ENCODE data around the gene CKS1B. TPM values are rescaled to one million over a fixed set of nuclear protein-coding genes. Genes with fewer than 3 reads are reported as not detected.
A peak's percentile ranks its signal among the peaks of the same experiment; 100 is the strongest.

The CKS1B gene
- total and polyA plus RNA-seq, 9 of the 15 experiments (the other 6 are each of a cell fraction or from before 2014, with no cell fraction given) = 215 to 1,103 (median 460) TPM

DNA sequence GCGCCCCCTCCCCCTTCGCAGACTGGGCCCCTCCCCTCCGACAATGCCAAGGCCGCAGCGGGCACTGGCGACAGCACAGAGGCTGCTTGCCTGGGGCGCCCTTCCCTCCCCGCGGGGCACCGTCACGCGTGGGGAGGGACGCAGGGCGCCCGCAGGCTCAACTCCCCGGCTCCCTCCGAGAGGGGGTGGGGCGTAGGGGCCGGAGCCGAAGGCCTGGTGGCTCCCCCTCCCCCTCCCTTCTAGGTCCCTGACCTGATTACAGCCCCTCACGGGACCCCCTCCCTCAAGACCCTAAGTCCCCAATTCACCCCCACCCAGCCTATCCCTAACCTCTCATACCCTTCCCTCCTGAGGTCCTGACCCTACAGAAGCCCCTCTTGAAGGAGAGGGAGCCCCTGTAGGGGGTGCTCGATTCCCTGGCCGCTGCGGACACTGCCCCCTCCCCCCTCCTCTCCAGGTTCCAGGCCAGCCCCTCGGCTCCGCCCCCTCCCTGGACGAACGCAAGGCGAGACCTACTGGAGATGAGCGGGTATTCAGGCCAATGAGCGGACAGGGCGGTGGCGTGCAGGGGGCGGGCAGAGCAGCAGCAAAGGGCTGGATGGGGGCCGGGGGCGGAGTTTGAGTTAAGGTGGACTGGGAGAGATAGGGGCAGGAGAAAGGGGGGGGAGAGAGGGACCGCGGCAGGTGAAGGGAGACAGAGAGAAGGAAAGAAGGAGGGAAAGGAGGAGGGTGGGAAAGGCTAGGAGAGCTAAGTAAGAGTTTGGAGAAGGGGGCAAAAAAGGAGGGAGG lies 27.4 kb downstream of the CKS1B start (continued):
- TF ChIP-seq, protein P1, sequence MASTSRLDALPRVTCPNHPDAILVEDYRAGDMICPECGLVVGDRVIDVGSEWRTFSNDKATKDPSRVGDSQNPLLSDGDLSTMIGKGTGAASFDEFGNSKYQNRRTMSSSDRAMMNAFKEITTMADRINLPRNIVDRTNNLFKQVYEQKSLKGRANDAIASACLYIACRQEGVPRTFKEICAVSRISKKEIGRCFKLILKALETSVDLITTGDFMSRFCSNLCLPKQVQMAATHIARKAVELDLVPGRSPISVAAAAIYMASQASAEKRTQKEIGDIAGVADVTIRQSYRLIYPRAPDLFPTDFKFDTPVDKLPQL (IDR thresholded peaks at IDR 0.05; ENCODE audit: extremely low read depth, insufficient read length) = no peak
- no peak for TF ChIP-seq ELF2 (CRISPR knock-in tag; IDR thresholded peaks at IDR 0.05)
- TF ChIP-seq PHTF2 (CRISPR knock-in tag; IDR thresholded peaks at IDR 0.05) = no peak
- no peak for TF ChIP-seq POLR3G (IDR thresholded peaks at IDR 0.05; ENCODE audit: extremely low read depth, insufficient read length, insufficient replicate concordance)
- TF ChIP-seq ATF7 (IDR thresholded peaks at IDR 0.05) = peak; percentile 56; the same call in 1 of the 2 replicates
- TF ChIP-seq, protein P2, sequence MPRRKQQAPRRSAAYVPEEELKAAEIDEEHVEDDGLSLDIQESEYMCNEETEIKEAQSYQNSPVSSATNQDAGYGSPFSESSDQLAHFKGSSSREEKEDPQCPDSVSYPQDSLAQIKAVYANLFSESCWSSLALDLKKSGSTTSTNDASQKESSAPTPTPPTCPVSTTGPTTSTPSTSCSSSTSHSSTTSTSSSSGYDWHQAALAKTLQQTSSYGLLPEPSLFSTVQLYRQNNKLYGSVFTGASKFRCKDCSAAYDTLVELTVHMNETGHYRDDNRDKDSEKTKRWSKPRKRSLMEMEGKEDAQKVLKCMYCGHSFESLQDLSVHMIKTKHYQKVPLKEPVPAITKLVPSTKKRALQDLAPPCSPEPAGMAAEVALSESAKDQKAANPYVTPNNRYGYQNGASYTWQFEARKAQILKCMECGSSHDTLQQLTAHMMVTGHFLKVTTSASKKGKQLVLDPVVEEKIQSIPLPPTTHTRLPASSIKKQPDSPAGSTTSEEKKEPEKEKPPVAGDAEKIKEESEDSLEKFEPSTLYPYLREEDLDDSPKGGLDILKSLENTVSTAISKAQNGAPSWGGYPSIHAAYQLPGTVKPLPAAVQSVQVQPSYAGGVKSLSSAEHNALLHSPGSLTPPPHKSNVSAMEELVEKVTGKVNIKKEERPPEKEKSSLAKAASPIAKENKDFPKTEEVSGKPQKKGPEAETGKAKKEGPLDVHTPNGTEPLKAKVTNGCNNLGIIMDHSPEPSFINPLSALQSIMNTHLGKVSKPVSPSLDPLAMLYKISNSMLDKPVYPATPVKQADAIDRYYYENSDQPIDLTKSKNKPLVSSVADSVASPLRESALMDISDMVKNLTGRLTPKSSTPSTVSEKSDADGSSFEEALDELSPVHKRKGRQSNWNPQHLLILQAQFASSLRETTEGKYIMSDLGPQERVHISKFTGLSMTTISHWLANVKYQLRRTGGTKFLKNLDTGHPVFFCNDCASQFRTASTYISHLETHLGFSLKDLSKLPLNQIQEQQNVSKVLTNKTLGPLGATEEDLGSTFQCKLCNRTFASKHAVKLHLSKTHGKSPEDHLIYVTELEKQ (CRISPR knock-in tag; IDR thresholded peaks at IDR 0.05) = no peak
- no peak for TF ChIP-seq PTRF (tag; IDR thresholded peaks at IDR 0.05)
- peak; percentile 75 for TF ChIP-seq SMARCA4 (IDR thresholded peaks at IDR 0.05)
- TF ChIP-seq ZNF133 (CRISPR knock-in tag; IDR thresholded peaks at IDR 0.05) = no peak
- TF ChIP-seq, protein P3, sequence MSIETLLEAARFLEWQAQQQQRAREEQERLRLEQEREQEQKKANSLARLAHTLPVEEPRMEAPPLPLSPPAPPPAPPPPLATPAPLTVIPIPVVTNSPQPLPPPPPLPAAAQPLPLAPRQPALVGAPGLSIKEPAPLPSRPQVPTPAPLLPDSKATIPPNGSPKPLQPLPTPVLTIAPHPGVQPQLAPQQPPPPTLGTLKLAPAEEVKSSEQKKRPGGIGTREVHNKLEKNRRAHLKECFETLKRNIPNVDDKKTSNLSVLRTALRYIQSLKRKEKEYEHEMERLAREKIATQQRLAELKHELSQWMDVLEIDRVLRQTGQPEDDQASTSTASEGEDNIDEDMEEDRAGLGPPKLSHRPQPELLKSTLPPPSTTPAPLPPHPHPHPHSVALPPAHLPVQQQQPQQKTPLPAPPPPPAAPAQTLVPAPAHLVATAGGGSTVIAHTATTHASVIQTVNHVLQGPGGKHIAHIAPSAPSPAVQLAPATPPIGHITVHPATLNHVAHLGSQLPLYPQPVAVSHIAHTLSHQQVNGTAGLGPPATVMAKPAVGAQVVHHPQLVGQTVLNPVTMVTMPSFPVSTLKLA (conservative IDR thresholded peaks at IDR 0.05) = peak; percentile 74
- no peak for TF ChIP-seq ZNF507 (tag; conservative IDR thresholded peaks at IDR 0.05)
- TF ChIP-seq TEAD4 (IDR thresholded peaks at IDR 0.05; ENCODE audit: low read length) = no peak
- no peak for TF ChIP-seq TEAD4 (CRISPR knock-in tag; IDR thresholded peaks at IDR 0.05; ENCODE audit: borderline replicate concordance)
- 0 out of 2 replicates have a peak, but pooled peaks have one; percentile 21 for TF ChIP-seq MIER1 (IDR thresholded peaks at IDR 0.05; ENCODE audit: low read depth)
- TF ChIP-seq HDAC6 (IDR thresholded peaks at IDR 0.05; ENCODE audit: low read depth, low read length) = no peak
- TF ChIP-seq, protein P4, sequence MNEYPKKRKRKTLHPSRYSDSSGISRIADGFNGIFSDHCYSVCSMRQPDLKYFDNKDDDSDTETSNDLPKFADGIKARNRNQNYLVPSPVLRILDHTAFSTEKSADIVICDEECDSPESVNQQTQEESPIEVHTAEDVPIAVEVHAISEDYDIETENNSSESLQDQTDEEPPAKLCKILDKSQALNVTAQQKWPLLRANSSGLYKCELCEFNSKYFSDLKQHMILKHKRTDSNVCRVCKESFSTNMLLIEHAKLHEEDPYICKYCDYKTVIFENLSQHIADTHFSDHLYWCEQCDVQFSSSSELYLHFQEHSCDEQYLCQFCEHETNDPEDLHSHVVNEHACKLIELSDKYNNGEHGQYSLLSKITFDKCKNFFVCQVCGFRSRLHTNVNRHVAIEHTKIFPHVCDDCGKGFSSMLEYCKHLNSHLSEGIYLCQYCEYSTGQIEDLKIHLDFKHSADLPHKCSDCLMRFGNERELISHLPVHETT (CRISPR knock-in tag; conservative IDR thresholded peaks at IDR 0.05 in 1 of 2, IDR thresholded peaks at IDR 0.05 in 1 of 2) = no peak
- TF ChIP-seq TCF3 (CRISPR knock-in tag; IDR thresholded peaks at IDR 0.05) = no peak
- no peak for TF ChIP-seq HNRNPK (IDR thresholded peaks at IDR 0.05; ENCODE audit: low read depth, low read length, poor library complexity, severe bottlenecking)
- TF ChIP-seq, protein P5, sequence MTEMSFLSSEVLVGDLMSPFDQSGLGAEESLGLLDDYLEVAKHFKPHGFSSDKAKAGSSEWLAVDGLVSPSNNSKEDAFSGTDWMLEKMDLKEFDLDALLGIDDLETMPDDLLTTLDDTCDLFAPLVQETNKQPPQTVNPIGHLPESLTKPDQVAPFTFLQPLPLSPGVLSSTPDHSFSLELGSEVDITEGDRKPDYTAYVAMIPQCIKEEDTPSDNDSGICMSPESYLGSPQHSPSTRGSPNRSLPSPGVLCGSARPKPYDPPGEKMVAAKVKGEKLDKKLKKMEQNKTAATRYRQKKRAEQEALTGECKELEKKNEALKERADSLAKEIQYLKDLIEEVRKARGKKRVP (CRISPR knock-in tag; IDR thresholded peaks at IDR 0.05) = no peak
- TF ChIP-seq HCFC1 (IDR thresholded peaks at IDR 0.05; ENCODE audit: low read depth, low read length) = peak; percentile 29; the same call in 1 of the 2 replicates
